ENCODE measurements around the gene DNAJB5. TPM values are rescaled to one million over a fixed set of nuclear protein-coding genes. Genes with fewer than 3 reads are reported as not detected.

The DNAJB5 gene
- total and polyA plus RNA-seq, 11 donors, result 33.6 to 166 (median 88.5) TPM

GRCh38 chr9:34985311-34985899, 4.1 kb upstream of the DNAJB5 start:
- Histone ChIP-seq H3K4me3 (no peak overlapping the region), H3K4me1 (peaks cover 0 to 42% (median 11%) of the 10 kb centered on the region in 12 donors), H3K9me3 (no peaks in the 10 kb centered on the region), H3K36me3 (no peaks in the 10 kb centered on the region), H3K27me3 (no peaks in the 10 kb centered on the region), H3K27ac (no peak overlapping the region)
- intact Hi-C loops (cut with DNase I), result loop anchor here in 9 of 10 donors (2.0 to 5.0 kb wide), 4 partner anchors 81 to 117 kb away; partner anchors contain the start of gene STOML2 (in 1 of the 9)
- WGBS, 4 donors, result 15 to 18% (median 17%) methylated on average over 7 of the region's 7 CpGs
- TF ChIP-seq CTCF (IDR thresholded peaks at IDR 0.05), result peak; percentile 68 to 89 (median 78)
- no peak for TF ChIP-seq POLR2A (IDR thresholded peaks at IDR 0.05)
- DNase-seq, result peak in 2 of 5 donors; percentile 49 to 59
- no peak for ATAC-seq

- no peak for TF ChIP-seq CTCF (IDR thresholded peaks at IDR 0.05)
- no peak for TF ChIP-seq POLR2A (IDR thresholded peaks at IDR 0.05)
- DNase-seq (peak in 1 of 5 donors; percentile 60), ATAC-seq (no peak)
- Histone ChIP-seq H3K36me3 (no peaks in the 10 kb centered on the region), H3K27me3 (no peaks in the 10 kb centered on the region), H3K4me1 (peaks cover 0 to 44% (median 20%) of the 10 kb centered on the region in 12 donors), H3K9me3 (no peaks in the 10 kb centered on the region), H3K27ac (no peak overlapping the region), H3K4me3 (no peak overlapping the region)
- intact Hi-C loops (cut with DNase I), result loop anchor here in 4 of 10 donors (2.0 to 5.0 kb wide), 3 partner anchors 88 to 116 kb away; partner anchors contain the start of gene STOML2 (in 1 of the 4)
- 41 to 68% (median 51%) methylated on average over 2 to 9 of the region's 9 CpGs for WGBS, 4 donors
Observed at GRCh38 chr9:34986540-34987047, 3.0 kb upstream of the DNAJB5 start.

GRCh38 chr9:34987160-34987901, 2.2 kb upstream of the DNAJB5 start:
- no peak for DNase-seq
- Histone ChIP-seq H3K27ac (no peak overlapping the region), H3K4me3 (no peak overlapping the region), H3K27me3 (no peaks in the 10 kb centered on the region), H3K9me3 (no peaks in the 10 kb centered on the region), H3K4me1 (peaks cover 0 to 48% (median 27%) of the 10 kb centered on the region in 12 donors), H3K36me3 (no peaks in the 10 kb centered on the region)
- no peak for ATAC-seq
- WGBS, 4 donors, result 77 to 87% (median 83%) methylated on average over 7 of the region's 7 CpGs
- intact Hi-C loops (cut with DNase I), result loop anchor here in 4 of 10 donors (2.0 to 5.0 kb wide), 3 partner anchors 89 to 115 kb away; partner anchors contain the start of gene STOML2 (in 1 of the 4)
- TF ChIP-seq POLR2A (IDR thresholded peaks at IDR 0.05), result no peak
- TF ChIP-seq CTCF (IDR thresholded peaks at IDR 0.05), result no peak

Measured in heart left ventricle (tissue), 16 donors.